K562 (cell line): ENCODE results near the gene PCNX2. TPM values are rescaled to one million over a fixed set of nuclear protein-coding genes. Genes with fewer than 3 reads are reported as not detected.

ENCODE experiments used
- COPS2 ChIP-seq: fragments of 450-650 bp; conservative IDR thresholded peaks from 2 replicates; pipeline ENCODE4 v1.6.1; 2016; ENCODE audit warnings: mild to moderate bottlenecking, moderate library complexity
- CREB5 ChIP-seq: fragments of 250-450 bp; sonication (Bioruptor Pico); IDR thresholded peaks from 2 replicates; pipeline ENCODE4 v1.5.0; 2020; ENCODE audit warnings: mild to moderate bottlenecking
- ELF2 ChIP-seq: fragments of 250-450 bp; sonication (Bioruptor Pico); IDR thresholded peaks from 2 replicates; pipeline ENCODE4 v1.5.0; 2021; ENCODE audit warnings: mild to moderate bottlenecking
- FOXA3 ChIP-seq, 2 experiments: fragments of 450-650 bp in 1 of 2; sonication (generic) in 1 of 2; formaldehyde crosslinking; IDR thresholded peaks in 1 of 2; conservative IDR thresholded peaks in 1 of 2; 2 replicates each; pipeline versions ENCODE4 v1.4.0 to v1.8.0; 2020 to 2022; ENCODE audit warnings: mild to moderate bottlenecking in 2 of 2, missing genetic modification reagents in 1 of 2
- FOXK1 ChIP-seq: sonication (generic); formaldehyde crosslinking; IDR thresholded peaks from 2 replicates; pipeline ENCODE4 v1.8.0; 2022; ENCODE audit warnings: missing genetic modification reagents, mild to moderate bottlenecking, borderline replicate concordance
- KDM5B ChIP-seq: fragments of 200-600 bp; sonication (generic); IDR thresholded peaks from 2 replicates; pipeline ENCODE4 v1.6.1; 2012; ENCODE audit warnings: low read depth, mild to moderate bottlenecking, moderate library complexity, low read length, control low read depth, inconsistent platforms; ENCODE audit not compliant: insufficient replicate concordance
- KLF1 ChIP-seq: fragments of 450-650 bp; IDR thresholded peaks from 2 replicates; pipeline ENCODE4 v1.6.1; 2016; ENCODE audit warnings: missing genetic modification characterization, missing compliant biosample characterization
- KLF13 ChIP-seq: fragments of 450-650 bp; IDR thresholded peaks from 2 replicates; pipeline ENCODE4 v1.6.1; 2016; ENCODE audit warnings: missing genetic modification characterization, low read depth, mild to moderate bottlenecking, missing compliant biosample characterization, moderate library complexity, borderline replicate concordance
- MBD1 ChIP-seq: fragments of 250-450 bp; sonication (Bioruptor Pico); IDR thresholded peaks from 2 replicates; pipeline ENCODE4 v1.8.0; 2022; ENCODE audit warnings: inconsistent platforms
- NFATC3 ChIP-seq: fragments of 450-650 bp; IDR thresholded peaks from 2 replicates; pipeline ENCODE4 v1.6.1; 2017; ENCODE audit warnings: mild to moderate bottlenecking
- PML ChIP-seq: IDR thresholded peaks from 2 replicates; pipeline ENCODE4 v1.6.1; 2012; ENCODE audit warnings: low read length, inconsistent platforms
- SIRT6 ChIP-seq: IDR thresholded peaks from one replicate; pipeline ENCODE4 v1.6.1; 2012; ENCODE audit warnings: low read depth, mild to moderate bottlenecking, control low read depth, inconsistent platforms, low read length, moderate library complexity
- SP2 ChIP-seq: IDR thresholded peaks from 2 replicates; pipeline ENCODE4 v1.6.1; 2011; ENCODE audit warnings: mild to moderate bottlenecking, low read depth, low read length, moderate library complexity; ENCODE audit not compliant: poor library complexity, severe bottlenecking; ENCODE audit errors: extremely low read depth
- SREBF1 ChIP-seq: fragments of 150-350 bp; IDR thresholded peaks from 2 replicates; pipeline ENCODE4 v1.6.1; 2014; ENCODE audit warnings: antibody characterized with exemption, low read depth, low read length, borderline replicate concordance
- TAF7 ChIP-seq: fragments of 450-650 bp; IDR thresholded peaks from 2 replicates; pipeline ENCODE4 v1.6.1; 2016; ENCODE audit warnings: missing genetic modification characterization, missing compliant biosample characterization
- TFAM ChIP-seq: fragments of 250-450 bp; sonication (Bioruptor Pico); conservative IDR thresholded peaks from 2 replicates; pipeline ENCODE4 v1.5.0; 2021; ENCODE audit warnings: mild to moderate bottlenecking, moderate library complexity
- ZNF134 ChIP-seq: fragments of 250-450 bp; sonication (Bioruptor Pico); conservative IDR thresholded peaks from 2 replicates; pipeline ENCODE4 v1.4.0; 2020
- ZNF263 ChIP-seq: sonication (generic); formaldehyde crosslinking; IDR thresholded peaks from 2 replicates; pipeline ENCODE4 v1.8.0; 2022; ENCODE audit warnings: mild to moderate bottlenecking, missing genetic modification reagents, borderline replicate concordance
- ZNF717 ChIP-seq: fragments of 250-450 bp; sonication (Bioruptor Pico); IDR thresholded peaks from 2 replicates; pipeline ENCODE4 v1.5.0; 2021
- polyA plus RNA-seq, 8 experiments: library from polyadenylated mRNA; depleted of rRNA in 4 of 8; stranded (reverse) in 5 of 8; unstranded in 3 of 8; fragments of >200 nt; fragmentation: Nextera tagmentation in 2 of 8; fragmentation: Illumina TruSeq in 1 of 8; extraction: Ambion mirVana in 2 of 8; extraction: Trizol in 1 of 8; gene quantifications; 2 replicates each; pipeline versions ENCODE4 v1.2.1 to v1.2.3, GENCODE V29; 2011 to 2014; ENCODE audit warnings: inconsistent platforms in 1 of 8, missing spikeins in 1 of 8
- total RNA-seq, 7 experiments: library from RNA; depleted of rRNA in 6 of 7; stranded (reverse); fragments of >200 nt in 6 of 7; fragmentation: Illumina TruSeq in 2 of 7; extraction: Trizol in 2 of 7; gene quantifications; 2 replicates each; pipeline versions ENCODE4 v1.2.1 to v1.2.3, GENCODE V29; 2011 to 2021; ENCODE audit warnings: low replicate concordance in 1 of 7
- TF ChIP-seq, protein P1 (sequence below): fragments of 450-650 bp; conservative IDR thresholded peaks from 2 replicates; pipeline ENCODE4 v1.6.1; 2016; ENCODE audit warnings: missing genetic modification characterization, low read depth, mild to moderate bottlenecking, control low read depth, missing compliant biosample characterization
- TF ChIP-seq, protein P2 (sequence below), 2 experiments: fragments of 250-450 bp in 1 of 2; fragments of 450-650 bp in 1 of 2; sonication (Bioruptor Pico) in 1 of 2; IDR thresholded peaks; 2 replicates each; pipeline versions ENCODE4 v1.6.1 to v1.8.0; 2016 to 2021; ENCODE audit warnings: mild to moderate bottlenecking in 2 of 2, moderate library complexity in 2 of 2, missing compliant biosample characterization in 1 of 2, missing genetic modification characterization in 1 of 2

PCNX2 gene
- total and polyA plus RNA-seq, 9 of the 15 experiments (the other 6 are each of a cell fraction or from before 2014, with no cell fraction given), result 0.07 to 0.33 TPM; not detected in 7

DNA sequence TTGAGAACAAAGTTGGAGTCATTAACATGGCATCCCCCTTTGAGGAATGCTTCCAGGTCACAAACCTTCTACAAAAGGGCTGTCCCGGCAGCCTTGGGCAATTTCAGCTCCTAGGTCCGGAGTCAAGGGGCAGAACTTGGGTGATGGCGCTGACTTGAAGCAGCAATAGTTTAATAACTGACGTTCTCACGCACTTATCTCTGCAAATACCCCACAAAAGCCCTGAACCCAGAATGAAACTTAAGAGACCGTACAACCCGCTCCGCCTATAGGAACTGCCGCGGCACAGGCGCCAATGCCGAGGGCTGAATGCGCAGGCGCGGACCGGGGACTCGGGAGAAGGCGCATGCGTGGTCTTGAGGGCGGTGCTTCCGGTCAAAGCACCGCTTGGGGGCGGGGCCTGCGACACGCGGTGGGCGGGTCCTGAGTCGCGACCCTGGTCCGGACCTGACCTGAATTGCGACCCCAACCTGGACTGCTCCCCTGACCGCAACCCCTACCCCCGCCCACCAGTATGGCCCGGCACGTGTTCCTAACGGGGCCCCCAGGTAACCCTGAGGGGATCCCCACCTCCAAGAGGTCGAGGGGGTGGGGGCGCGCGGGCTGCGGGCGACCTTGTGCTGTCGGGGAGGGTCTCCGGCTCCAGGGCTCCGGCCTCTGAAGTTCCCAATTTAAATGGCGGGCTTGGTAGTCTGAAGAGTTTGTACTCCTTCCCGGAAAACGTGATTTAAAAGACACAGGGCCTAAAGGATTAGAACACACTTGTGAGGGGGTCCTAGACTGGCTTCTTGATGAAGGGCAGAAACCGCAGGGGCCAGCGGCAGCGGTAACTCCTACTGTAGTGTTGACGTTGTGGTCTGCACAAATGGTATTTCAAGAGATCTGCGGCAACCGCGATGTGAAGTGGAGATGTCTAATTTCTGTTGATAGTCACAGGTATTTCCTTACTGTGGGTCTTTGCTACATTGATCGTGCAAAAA is 345.0 kb downstream of the PCNX2 start, which contains the start of gene NTPCR (continued):
- TF ChIP-seq SIRT6 (no peak), TFAM (no peak), ZNF263 (CRISPR knock-in tag) (no peak), SREBF1 (no peak), KLF13 (tag) (0 out of 2 replicates have a peak, but pooled peaks have one; percentile 14), ZNF717 (CRISPR knock-in tag) (no peak), NFATC3 (no peak), TAF7 (tag) (no peak), COPS2 (no peak), FOXK1 (CRISPR knock-in tag) (no peak), MBD1 (no peak), FOXA3 (CRISPR knock-in tag; conservative IDR thresholded peaks at IDR 0.05 in 1 of 2, IDR thresholded peaks at IDR 0.05 in 1 of 2) (no peak), SP2 (no peak), KDM5B (peak; percentile 67), ELF2 (CRISPR knock-in tag) (no peak), CREB5 (CRISPR knock-in tag) (no peak), KLF1 (no peak), ZNF134 (no peak), PML (peak; percentile 58; the same call in 1 of the 2 replicates)
- TF ChIP-seq, protein P1, sequence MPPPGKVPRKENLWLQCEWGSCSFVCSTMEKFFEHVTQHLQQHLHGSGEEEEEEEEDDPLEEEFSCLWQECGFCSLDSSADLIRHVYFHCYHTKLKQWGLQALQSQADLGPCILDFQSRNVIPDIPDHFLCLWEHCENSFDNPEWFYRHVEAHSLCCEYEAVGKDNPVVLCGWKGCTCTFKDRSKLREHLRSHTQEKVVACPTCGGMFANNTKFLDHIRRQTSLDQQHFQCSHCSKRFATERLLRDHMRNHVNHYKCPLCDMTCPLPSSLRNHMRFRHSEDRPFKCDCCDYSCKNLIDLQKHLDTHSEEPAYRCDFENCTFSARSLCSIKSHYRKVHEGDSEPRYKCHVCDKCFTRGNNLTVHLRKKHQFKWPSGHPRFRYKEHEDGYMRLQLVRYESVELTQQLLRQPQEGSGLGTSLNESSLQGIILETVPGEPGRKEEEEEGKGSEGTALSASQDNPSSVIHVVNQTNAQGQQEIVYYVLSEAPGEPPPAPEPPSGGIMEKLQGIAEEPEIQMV (tag), result no peak
- TF ChIP-seq, protein P2, sequence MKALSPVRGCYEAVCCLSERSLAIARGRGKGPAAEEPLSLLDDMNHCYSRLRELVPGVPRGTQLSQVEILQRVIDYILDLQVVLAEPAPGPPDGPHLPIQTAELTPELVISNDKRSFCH (CRISPR knock-in tag; IDR thresholded peaks at IDR 0.05), result no peak
- TF ChIP-seq, protein P2 (tag; IDR thresholded peaks at IDR 0.05), result no peak
